IMR-90 (cell line): ENCODE data around the gene NDNF. TPM values are rescaled to one million over a fixed set of nuclear protein-coding genes. Genes with fewer than 3 reads are reported as not detected.

Experiments
- ATAC-seq: fragments of 200-7000 bp; cut with Tn5 transposase; 2 replicates; pipeline ENCODE4 v1.9.1; 2020; ENCODE audit warnings: low read depth, mild to moderate bottlenecking, moderate library complexity
- BruUV-seq: library from RNA; stranded (reverse); fragments of 400-500 nt; replicated peaks from 2 replicates; lab custom pipeline; 2021; lab: Mats Ljungman, UMichigan
- CTCF ChIA-PET: fragments of 300-600 bp; formaldehyde crosslinking; extraction: SDS; loops from one replicate; lab custom pipeline; 2021; ENCODE audit warnings: antibody characterized with exemption; lab: Yijun Ruan, JAX
- POLR2A ChIA-PET: fragments of 300-600 bp; sonication (Branson Sonifier 250); formaldehyde crosslinking; loops from one replicate; lab custom pipeline; 2022; ENCODE audit warnings: antibody characterized with exemption; ENCODE audit not compliant: unreplicated experiment; lab: Charles Lee
- DNase-seq: peaks from one replicate; pipeline ENCODE4 v3.0.0; 2013
- H2AFZ ChIP-seq: replicated peaks from 2 replicates; pipeline ENCODE3; 2013; ENCODE audit warnings: low read length, mild to moderate bottlenecking; ENCODE audit not compliant: poor library complexity
- H2AK5ac ChIP-seq: 2 replicates; pipeline ENCODE4 v1.6.1; 2013; ENCODE audit warnings: low read depth, low read length, inconsistent platforms
- H2AK9ac ChIP-seq: replicated peaks from 2 replicates; pipeline ENCODE3; 2013; ENCODE audit warnings: mild to moderate bottlenecking, low read depth, low read length, moderate library complexity; ENCODE audit not compliant: poor library complexity
- H2BK120ac ChIP-seq: 2 replicates; pipeline ENCODE4 v1.6.1; 2013; ENCODE audit warnings: low read depth, low read length, inconsistent platforms
- H2BK15ac ChIP-seq: 3 replicates; pipeline ENCODE4 v1.6.1; 2013; ENCODE audit warnings: low read depth, low read length, inconsistent platforms
- H2BK20ac ChIP-seq: 2 replicates; pipeline ENCODE4 v1.6.1; 2013; ENCODE audit warnings: low read depth, mild to moderate bottlenecking, inconsistent platforms, low read length, moderate library complexity
- H2BK5ac ChIP-seq: 2 replicates; pipeline ENCODE4 v1.6.1; 2013; ENCODE audit warnings: mild to moderate bottlenecking, low read depth, low read length, inconsistent platforms; ENCODE audit not compliant: poor library complexity, severe bottlenecking
- H3K14ac ChIP-seq: replicated peaks from 2 replicates; pipeline ENCODE4 v1.6.1; 2013; ENCODE audit warnings: low read depth, low read length, inconsistent platforms
- H3K18ac ChIP-seq: 2 replicates; pipeline ENCODE4 v1.6.1; 2013; ENCODE audit warnings: low read depth, low read length, control low read depth
- H3K23ac ChIP-seq: 2 replicates; pipeline ENCODE4 v1.6.1; 2013; ENCODE audit warnings: low read depth, low read length, inconsistent platforms
- H3K27ac ChIP-seq: 2 replicates; pipeline ENCODE4 v1.5.1; 2013; ENCODE audit warnings: mild to moderate bottlenecking, control low read depth, low read length; ENCODE audit not compliant: insufficient read depth
- H3K27me3 ChIP-seq: 2 replicates; pipeline ENCODE4 v1.6.1; 2013; ENCODE audit warnings: low read length; ENCODE audit not compliant: control insufficient read depth, insufficient read depth
- H3K36me3 ChIP-seq: 2 replicates; pipeline ENCODE4 v1.6.1; 2013; ENCODE audit warnings: low read length, mixed read lengths; ENCODE audit not compliant: control insufficient read depth, insufficient read depth
- H3K4ac ChIP-seq: 2 replicates; pipeline ENCODE4 v1.6.1; 2013; ENCODE audit warnings: low read depth, low read length, inconsistent platforms
- H3K4me1 ChIP-seq: 2 replicates; pipeline ENCODE4 v1.6.1; 2013; ENCODE audit warnings: low read length, mixed read lengths; ENCODE audit not compliant: control insufficient read depth, insufficient read depth
- H3K4me2 ChIP-seq: 2 replicates; pipeline ENCODE4 v1.6.1; 2013; ENCODE audit warnings: low read depth, mild to moderate bottlenecking, control low read depth, low read length, moderate library complexity
- H3K4me3 ChIP-seq: 2 replicates; pipeline ENCODE4 v1.5.1; 2013; ENCODE audit warnings: low read depth, mild to moderate bottlenecking, control low read depth, low read length, moderate library complexity; ENCODE audit not compliant: insufficient read depth
- H3K56ac ChIP-seq: 2 replicates; pipeline ENCODE4 v1.6.1; 2013; ENCODE audit warnings: low read length, inconsistent platforms; ENCODE audit not compliant: insufficient read depth; ENCODE audit errors: extremely low read depth
- H3K79me1 ChIP-seq, 2 experiments: 2 replicates each; pipeline ENCODE4 v1.6.1; 2013; ENCODE audit warnings: low read length in 2 of 2, inconsistent platforms in 1 of 2, low read depth in 1 of 2
- H3K9ac ChIP-seq: 2 replicates; pipeline ENCODE4 v1.6.1; 2013; ENCODE audit warnings: low read depth, low read length, control low read depth
- H3K9me1 ChIP-seq: 2 replicates; pipeline ENCODE4 v1.6.1; 2013; ENCODE audit warnings: low read length, inconsistent platforms; ENCODE audit not compliant: insufficient read depth
- H3K9me3 ChIP-seq: 2 replicates; pipeline ENCODE4 v1.6.1; 2013; ENCODE audit warnings: low read length; ENCODE audit not compliant: control insufficient read depth, insufficient read depth
- H4K20me1 ChIP-seq: 2 replicates; pipeline ENCODE4 v1.6.1; 2013; ENCODE audit warnings: low read length, inconsistent platforms; ENCODE audit not compliant: insufficient read depth
- H4K5ac ChIP-seq: 2 replicates; pipeline ENCODE4 v1.6.1; 2013; ENCODE audit warnings: mild to moderate bottlenecking, low read depth, low read length, control low read depth
- H4K8ac ChIP-seq, 2 experiments: 2 replicates each; pipeline ENCODE4 v1.6.1; 2013; ENCODE audit warnings: low read depth in 2 of 2, low read length in 2 of 2, control low read depth in 1 of 2, inconsistent platforms in 1 of 2
- H4K91ac ChIP-seq: 2 replicates; pipeline ENCODE4 v1.6.1; 2013; ENCODE audit warnings: low read depth, low read length, inconsistent platforms; ENCODE audit not compliant: insufficient read depth
- BHLHE40 ChIP-seq: fragments of 150-350 bp; IDR thresholded peaks from 2 replicates; pipeline ENCODE4 v1.6.1; 2016; ENCODE audit warnings: mild to moderate bottlenecking, low read depth, low read length
- CEBPB ChIP-seq: IDR thresholded peaks from 2 replicates; pipeline ENCODE4 v1.6.1; 2012; ENCODE audit warnings: low read depth, low read length, improper control_type of control experiment
- CHD1 ChIP-seq: IDR thresholded peaks from 2 replicates; pipeline ENCODE4 v1.6.1; 2012; ENCODE audit warnings: low read depth, low read length, improper control_type of control experiment
- CTCF ChIP-seq: conservative IDR thresholded peaks from 2 replicates; pipeline ENCODE4 v1.5.1; 2012; ENCODE audit warnings: mild to moderate bottlenecking, low read depth, low read length, improper control_type of control experiment
- ELK1 ChIP-seq: fragments of 150-350 bp; IDR thresholded peaks from 2 replicates; pipeline ENCODE4 v1.6.1; 2016; ENCODE audit warnings: low read depth, mild to moderate bottlenecking, low read length, moderate library complexity, borderline replicate concordance
- FOS ChIP-seq: fragments of 150-350 bp; IDR thresholded peaks from 2 replicates; pipeline ENCODE4 v1.6.1; 2016; ENCODE audit warnings: low read depth, low read length
- MAFK ChIP-seq: IDR thresholded peaks from 2 replicates; pipeline ENCODE4 v1.6.1; 2012; ENCODE audit warnings: low read depth, low read length, improper control_type of control experiment
- MAZ ChIP-seq: IDR thresholded peaks from 2 replicates; pipeline ENCODE4 v1.6.1; 2012; ENCODE audit warnings: low read depth, mild to moderate bottlenecking, low read length, improper control_type of control experiment, moderate library complexity, borderline replicate concordance
- MXI1 ChIP-seq: IDR thresholded peaks from 2 replicates; pipeline ENCODE4 v1.6.1; 2012; ENCODE audit warnings: low read depth, mild to moderate bottlenecking, low read length, moderate library complexity, borderline replicate concordance
- NFE2L2 ChIP-seq: fragments of 150-350 bp; IDR thresholded peaks from 2 replicates; pipeline ENCODE4 v1.6.1; 2016; ENCODE audit warnings: low read depth, mild to moderate bottlenecking, low read length
- POLR2A ChIP-seq: IDR thresholded peaks from 2 replicates; pipeline ENCODE4 v1.6.1; 2012; ENCODE audit warnings: mild to moderate bottlenecking, low read depth, low read length
- RAD21 ChIP-seq: IDR thresholded peaks from 2 replicates; pipeline ENCODE4 v1.6.1; 2012; ENCODE audit warnings: low read length, improper control_type of control experiment
- RCOR1 ChIP-seq: IDR thresholded peaks from 2 replicates; pipeline ENCODE4 v1.6.1; 2012; ENCODE audit warnings: mild to moderate bottlenecking, low read length, improper control_type of control experiment; ENCODE audit not compliant: insufficient replicate concordance
- RFX5 ChIP-seq: IDR thresholded peaks from 2 replicates; pipeline ENCODE4 v1.8.0; 2012; ENCODE audit warnings: low read depth, mild to moderate bottlenecking, low read length, moderate library complexity
- SMC3 ChIP-seq: fragments of 150-350 bp; IDR thresholded peaks from 2 replicates; pipeline ENCODE4 v1.6.1; 2016; ENCODE audit warnings: low read depth, mild to moderate bottlenecking, antibody characterized with exemption, low read length, moderate library complexity
- WGBS, 2 experiments: methylation state at CpG; one replicate each; pipeline versions ENCODE4 v1.1.5 to v1.1.7; 2013; ENCODE audit warnings: missing lambda C conversion rate in 2 of 2; ENCODE audit not compliant: insufficient read length in 1 of 2; ENCODE audit errors: extremely low coverage in 2 of 2; 5-methylcytosine and 5-hydroxymethylcytosine counted together
- dilution Hi-C: fragments of 300-500 bp; cut with HindIII; formaldehyde crosslinking; loops from one replicate; pipeline ENCODE4 v1.14.3; 2018; ENCODE audit warnings: low sequenced_read_pairs; ENCODE audit not compliant: unreplicated experiment
- in situ Hi-C: fragments of 300-500 bp; cut with MboI; formaldehyde crosslinking; loops from 3 replicates; pipeline ENCODE4 v1.14.3; 2019; ENCODE audit warnings: low sequenced_read_pairs, inconsistent platforms, mixed read lengths
- intact Hi-C: fragments of 100-400 bp; cut with micrococcal nuclease; formaldehyde crosslinking; loops from 2 replicates; pipeline ENCODE4 v1.10.0; 2022
- polyA plus RNA-seq, 3 experiments: library from polyadenylated mRNA; depleted of rRNA; stranded (reverse); fragments of >200 nt; gene quantifications; 2 replicates each; pipeline ENCODE4 v1.2.3, GENCODE V29; 2012; ENCODE audit warnings: low replicate concordance in 1 of 3
- total RNA-seq: library from RNA; depleted of rRNA; stranded (reverse); fragments of >200 nt; gene quantifications from 2 replicates; pipeline ENCODE4 v1.2.3, GENCODE V29; 2012
- TF ChIP-seq, protein P1 (sequence below): fragments of 150-350 bp; IDR thresholded peaks from 2 replicates; pipeline ENCODE4 v1.6.1; 2017; ENCODE audit warnings: mild to moderate bottlenecking, antibody characterized with exemption, low read length, low read depth

NDNF gene
- total and polyA plus RNA-seq, 2 of the 4 experiments (the other 2 are of a cell fraction): under 0.01 TPM; not detected in 1

DNA sequence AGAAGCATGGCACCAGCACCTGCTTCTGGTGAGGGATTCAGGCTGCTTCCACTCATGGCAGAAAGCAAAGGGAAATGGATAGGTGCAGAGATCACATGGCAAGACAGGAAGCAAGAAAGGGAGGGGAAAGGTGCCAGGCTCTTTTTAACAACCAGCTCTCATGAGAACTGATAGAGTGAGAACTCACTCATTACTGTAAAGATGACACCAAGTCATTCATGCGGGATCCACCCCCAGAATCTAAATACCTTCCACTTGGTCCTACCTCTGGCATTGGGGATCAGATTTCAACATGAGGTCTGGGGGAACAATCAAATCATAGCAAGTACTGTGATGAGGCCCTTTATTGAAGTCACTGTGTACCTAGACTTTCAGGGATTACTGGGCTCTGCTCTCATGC is 77.8 kb downstream of the NDNF start:
- Histone ChIP-seq H3K27me3 (no peaks in the 10 kb centered on the region), H3K18ac (no peak overlapping the region), H3K4ac (no peak overlapping the region), H3K9me1 (no peaks in the 10 kb centered on the region), H2BK120ac (no peak overlapping the region), H2BK20ac (no peak overlapping the region), H3K23ac (no peak overlapping the region), H3K14ac (no peak overlapping the region), H3K9me3 (no peaks in the 10 kb centered on the region), H2AFZ (no peak overlapping the region), H4K91ac (no peak overlapping the region), H3K56ac (no peak overlapping the region), H3K4me3 (no peak overlapping the region), H4K5ac (no peak overlapping the region), H2AK5ac (no peak overlapping the region), H2BK15ac (no peak overlapping the region), H3K36me3 (no peaks in the 10 kb centered on the region), H3K4me1 (no peaks in the 10 kb centered on the region), H3K4me2 (no peak overlapping the region), H4K8ac (no peak overlapping the region), H4K20me1 (no peaks in the 10 kb centered on the region), H3K79me1 (no peaks in the 10 kb centered on the region), H3K9ac (no peak overlapping the region), H3K27ac (no peak overlapping the region), H2BK5ac (no peak overlapping the region), H2AK9ac (no peak overlapping the region)
- intact Hi-C loops: no loop called here
- DNase-seq: no peak
- POLR2A ChIA-PET: no interaction called here
- TF ChIP-seq BHLHE40: no peak
- no peak for TF ChIP-seq FOS
- no peak for TF ChIP-seq RFX5
- no peak for TF ChIP-seq RCOR1
- no peak for TF ChIP-seq MAZ
- no peak for TF ChIP-seq RAD21
- no peak for TF ChIP-seq CTCF
- TF ChIP-seq, protein P1, sequence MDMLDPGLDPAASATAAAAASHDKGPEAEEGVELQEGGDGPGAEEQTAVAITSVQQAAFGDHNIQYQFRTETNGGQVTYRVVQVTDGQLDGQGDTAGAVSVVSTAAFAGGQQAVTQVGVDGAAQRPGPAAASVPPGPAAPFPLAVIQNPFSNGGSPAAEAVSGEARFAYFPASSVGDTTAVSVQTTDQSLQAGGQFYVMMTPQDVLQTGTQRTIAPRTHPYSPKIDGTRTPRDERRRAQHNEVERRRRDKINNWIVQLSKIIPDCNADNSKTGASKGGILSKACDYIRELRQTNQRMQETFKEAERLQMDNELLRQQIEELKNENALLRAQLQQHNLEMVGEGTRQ: no peak
- no peak for TF ChIP-seq CHD1
- TF ChIP-seq CEBPB: no peak
- TF ChIP-seq SMC3: no peak
- no peak for TF ChIP-seq MAFK
- TF ChIP-seq NFE2L2: no peak
- TF ChIP-seq MXI1: no peak
- no peak for TF ChIP-seq ELK1
- no peak for TF ChIP-seq POLR2A
- no TSS peak for BruUV-seq
- in situ Hi-C loops: no loop called here
- CTCF ChIA-PET: no interaction called here
- WGBS, 2 experiments: no CpG with 5 or more reads among the region's 1 CpG
- no peak for ATAC-seq
- dilution Hi-C loops: no loop called here
